Epithelial cell of proximal tubule (primary cell): Measurements from ENCODE around the gene CEP135. TPM values are rescaled to one million over a fixed set of nuclear protein-coding genes. Genes with fewer than 3 reads are reported as not detected.

Experiments used
- DNase-seq: peaks from one replicate; pipeline ENCODE4 v3.0.0-alpha.2; 2011; ENCODE audit warnings: low read depth
- H3K4me3 ChIP-seq: 2 replicates; pipeline ENCODE4 v1.5.1; 2011; ENCODE audit warnings: low read depth, mild to moderate bottlenecking, low read length
- total RNA-seq: library from RNA; depleted of rRNA; stranded (reverse); fragments of >200 nt; gene quantifications from 2 replicates; pipeline ENCODE4 v1.2.3, GENCODE V29; 2015
- TF ChIP-seq, protein P1 (sequence below): conservative IDR thresholded peaks from 2 replicates; pipeline ENCODE4 v1.5.1; 2012; ENCODE audit warnings: low read depth, mild to moderate bottlenecking, low read length

CEP135 gene
- total RNA-seq, 1 donor from 2014 or later, result 7.8 TPM

DNA sequence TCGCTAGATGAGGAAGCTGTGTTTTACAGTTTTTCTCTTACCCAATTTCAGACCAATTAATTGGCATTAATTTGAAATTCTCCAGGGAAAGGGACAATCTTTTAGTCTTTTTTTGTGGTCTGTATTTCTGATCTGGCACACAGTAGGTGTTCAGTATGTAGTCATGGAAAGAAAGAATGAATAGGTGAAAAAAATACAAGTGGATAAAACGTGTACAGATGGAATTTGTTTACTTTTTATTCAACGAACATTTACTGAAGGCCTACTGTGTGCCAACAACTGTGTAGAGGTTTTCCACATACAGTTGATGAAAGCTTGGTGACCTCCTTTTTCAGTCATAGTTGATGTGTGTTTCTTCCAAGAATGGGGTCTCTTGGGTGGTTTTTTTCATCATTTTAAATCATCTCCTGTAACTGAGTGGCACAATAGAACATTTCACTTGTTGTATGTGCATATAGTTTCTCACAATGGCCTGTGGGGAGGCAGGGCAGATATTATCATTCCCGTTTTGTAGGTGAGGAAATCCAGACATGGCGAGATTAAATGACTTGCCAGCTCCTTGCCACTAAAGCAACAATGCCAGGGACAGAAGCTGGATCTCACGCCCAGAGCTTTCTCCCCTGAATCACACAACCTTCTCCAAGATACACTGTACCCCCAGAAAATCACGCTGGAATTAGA, 102.4 kb downstream of the CEP135 start:
- TF ChIP-seq, protein P1, sequence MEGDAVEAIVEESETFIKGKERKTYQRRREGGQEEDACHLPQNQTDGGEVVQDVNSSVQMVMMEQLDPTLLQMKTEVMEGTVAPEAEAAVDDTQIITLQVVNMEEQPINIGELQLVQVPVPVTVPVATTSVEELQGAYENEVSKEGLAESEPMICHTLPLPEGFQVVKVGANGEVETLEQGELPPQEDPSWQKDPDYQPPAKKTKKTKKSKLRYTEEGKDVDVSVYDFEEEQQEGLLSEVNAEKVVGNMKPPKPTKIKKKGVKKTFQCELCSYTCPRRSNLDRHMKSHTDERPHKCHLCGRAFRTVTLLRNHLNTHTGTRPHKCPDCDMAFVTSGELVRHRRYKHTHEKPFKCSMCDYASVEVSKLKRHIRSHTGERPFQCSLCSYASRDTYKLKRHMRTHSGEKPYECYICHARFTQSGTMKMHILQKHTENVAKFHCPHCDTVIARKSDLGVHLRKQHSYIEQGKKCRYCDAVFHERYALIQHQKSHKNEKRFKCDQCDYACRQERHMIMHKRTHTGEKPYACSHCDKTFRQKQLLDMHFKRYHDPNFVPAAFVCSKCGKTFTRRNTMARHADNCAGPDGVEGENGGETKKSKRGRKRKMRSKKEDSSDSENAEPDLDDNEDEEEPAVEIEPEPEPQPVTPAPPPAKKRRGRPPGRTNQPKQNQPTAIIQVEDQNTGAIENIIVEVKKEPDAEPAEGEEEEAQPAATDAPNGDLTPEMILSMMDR, result no peak
- no peak for DNase-seq
- H3K4me3 ChIP-seq, result no peak overlapping the region

DNA sequence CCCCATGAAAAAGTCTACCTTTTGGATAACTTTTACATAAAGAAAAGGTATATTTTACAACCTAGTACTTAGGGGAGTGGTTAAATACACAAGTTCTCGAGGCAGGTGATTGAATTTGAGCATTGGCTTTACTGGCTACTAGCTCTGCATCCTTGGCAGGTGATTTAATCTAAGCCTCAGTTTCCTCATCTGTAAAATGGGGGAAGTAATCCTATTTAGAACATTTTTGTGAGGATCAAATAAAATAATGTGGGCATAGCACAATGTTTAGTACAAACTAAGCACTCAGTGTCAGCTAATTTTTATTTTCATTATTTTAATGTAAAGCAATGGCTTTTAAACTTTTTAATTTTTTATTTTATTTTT, 102.9 kb downstream of the CEP135 start:
- no peak for DNase-seq
- TF ChIP-seq, protein P1, result no peak

DNA sequence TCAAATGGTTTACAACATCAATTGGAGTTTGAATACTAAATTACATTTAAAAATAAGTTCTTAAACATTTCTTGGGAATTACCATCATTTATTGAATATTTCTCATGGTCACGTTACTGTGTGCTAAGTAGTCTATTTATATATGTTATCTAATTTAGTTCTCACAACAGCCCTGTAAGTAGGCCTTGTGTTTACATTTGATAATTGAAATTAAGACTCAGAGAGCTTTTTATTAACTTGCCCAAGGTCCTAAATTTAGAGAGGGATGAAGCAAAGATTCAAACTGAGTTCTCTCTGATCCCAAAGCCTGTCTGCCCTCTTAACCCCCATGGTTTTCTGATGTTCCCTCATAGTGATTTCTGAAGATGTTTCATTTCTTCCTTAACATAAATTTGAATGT, 103.7 kb downstream of the CEP135 start:
- TF ChIP-seq, protein P1, result no peak
- H3K4me3 ChIP-seq, result no peak overlapping the region
- no peak for DNase-seq

More for the DNA sequence above, 102.9 kb downstream of the CEP135 start:
- H3K4me3 ChIP-seq, result no peak overlapping the region

DNA sequence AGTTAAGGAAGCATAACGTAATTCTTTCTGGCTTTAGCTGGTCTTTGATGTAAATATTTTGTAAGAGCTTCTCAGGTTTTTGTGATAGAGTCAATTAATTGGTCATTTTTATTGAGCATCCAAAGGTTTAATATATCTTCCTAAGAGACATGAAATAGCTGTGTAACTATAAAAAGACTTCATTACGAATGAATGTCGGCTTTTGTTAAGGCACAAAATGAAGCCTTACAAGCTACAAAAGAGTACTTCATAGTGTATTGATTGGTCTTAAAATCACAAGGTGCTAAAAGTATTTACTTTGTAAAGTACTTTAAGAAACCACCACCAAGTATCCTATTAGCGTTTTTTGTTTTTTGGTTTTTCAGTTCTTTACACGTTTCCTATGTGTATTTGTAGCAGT, 104.2 kb downstream of the CEP135 start:
- TF ChIP-seq, protein P1, result no peak
- DNase-seq, result no peak
- no peak overlapping the region for H3K4me3 ChIP-seq

DNA sequence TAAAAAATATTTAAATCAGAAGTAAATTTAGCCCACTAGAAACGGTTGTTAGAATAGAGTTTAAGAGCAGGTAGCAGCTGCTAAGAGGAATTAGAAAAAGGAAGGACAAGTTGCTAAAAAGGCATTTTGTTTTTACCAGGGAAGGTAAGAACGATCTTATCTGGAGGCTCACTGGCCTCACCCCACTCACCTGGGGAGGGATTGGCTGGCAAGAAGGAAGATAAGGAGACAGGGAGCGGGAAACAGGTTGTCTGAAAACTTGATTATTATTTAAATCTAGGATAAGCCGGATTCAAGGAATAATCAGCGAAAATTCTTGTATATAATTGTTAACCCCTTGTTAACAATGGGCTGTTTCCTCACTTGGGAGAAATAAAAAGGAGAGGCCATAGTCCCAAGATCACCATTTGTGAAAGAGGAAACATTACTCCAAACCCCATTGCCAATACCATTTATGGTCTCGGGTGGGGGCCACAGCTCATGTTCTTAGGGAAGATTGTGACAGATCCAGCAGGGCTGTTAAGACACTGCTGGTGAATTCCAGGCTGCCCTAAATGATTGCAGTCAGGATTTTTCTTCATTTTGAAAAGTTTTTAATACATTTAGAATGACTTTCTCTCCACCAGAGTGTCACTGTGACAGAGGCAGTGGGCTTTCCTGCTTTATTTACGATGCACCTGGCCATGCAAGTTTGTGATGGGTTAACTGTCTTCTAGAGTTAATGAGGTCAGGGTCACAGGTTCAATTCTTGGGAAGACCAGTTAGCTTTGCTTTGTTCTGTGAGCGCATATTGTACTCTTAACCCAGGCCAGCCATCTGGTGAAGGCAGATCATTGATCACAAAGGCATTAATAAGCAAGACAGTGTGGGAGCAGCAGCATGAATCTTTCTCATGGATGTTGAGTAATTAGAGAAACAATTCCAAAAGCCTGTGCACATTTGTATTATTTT, 106.6 kb downstream of the CEP135 start:
- H3K4me3 ChIP-seq, result no peak overlapping the region
- TF ChIP-seq, protein P1, result no peak
- no peak for DNase-seq

DNA sequence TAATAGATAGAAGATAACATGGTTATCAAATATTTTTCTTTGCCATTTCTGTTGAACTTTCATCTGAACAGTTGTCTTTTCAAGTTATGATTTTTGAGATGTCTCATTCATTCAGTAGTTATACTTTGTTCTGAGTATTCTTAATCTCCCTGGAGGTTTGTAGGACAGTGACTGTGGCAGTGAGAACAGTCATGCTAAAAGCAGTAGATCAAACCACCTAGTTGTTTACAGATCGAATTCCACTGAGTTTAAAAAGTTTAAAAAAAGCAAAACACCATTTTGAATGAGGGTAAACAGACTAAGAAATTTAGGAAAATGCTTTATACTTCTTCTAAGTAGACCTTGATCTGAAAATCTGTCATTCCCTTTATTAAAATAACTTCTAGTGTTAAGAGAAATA, 107.2 kb downstream of the CEP135 start:
- TF ChIP-seq, protein P1, result no peak
- no peak for DNase-seq
- no peak overlapping the region for H3K4me3 ChIP-seq
